HEK293T (cell line): ENCODE results near the gene ESR1.

Source experiments
- CTCF ChIA-PET: fragments of 350-600 bp; formaldehyde crosslinking; extraction: SDS; loops from one replicate; lab custom pipeline; 2021; ENCODE audit warnings: antibody characterized with exemption, inconsistent platforms; lab: Yijun Ruan, JAX
- POLR2A ChIA-PET: fragments of 350-600 bp; formaldehyde crosslinking; extraction: SDS; loops from one replicate; lab custom pipeline; 2020; ENCODE audit warnings: antibody characterized with exemption, inconsistent platforms; lab: Yijun Ruan, JAX
- DNase-seq: peaks from one replicate; pipeline ENCODE4 v3.0.0; 2012; ENCODE audit warnings: mixed read lengths; ENCODE audit errors: extremely low spot score
- ARNT ChIP-seq: fragments of 450-650 bp; IDR thresholded peaks from 2 replicates; pipeline ENCODE4 v1.6.1; 2017; ENCODE audit warnings: mild to moderate bottlenecking
- BHLHE40 ChIP-seq: fragments of 450-650 bp; IDR thresholded peaks from 2 replicates; pipeline ENCODE4 v1.6.1; 2016; ENCODE audit warnings: mild to moderate bottlenecking, moderate library complexity, borderline replicate concordance
- CTBP1 ChIP-seq: fragments of 450-650 bp; IDR thresholded peaks from 2 replicates; pipeline ENCODE4 v1.6.1; 2016; ENCODE audit warnings: borderline replicate concordance
- ELF4 ChIP-seq: fragments of 450-650 bp; IDR thresholded peaks from 2 replicates; pipeline ENCODE4 v1.6.1; 2017; ENCODE audit warnings: antibody characterized with exemption
- FOXA1 ChIP-seq: fragments of 450-650 bp; IDR thresholded peaks from 2 replicates; pipeline ENCODE4 v1.6.1; 2016; ENCODE audit warnings: mild to moderate bottlenecking
- FOXK2 ChIP-seq: fragments of 450-650 bp; IDR thresholded peaks from 2 replicates; pipeline ENCODE4 v1.6.1; 2016; ENCODE audit warnings: mild to moderate bottlenecking
- FOXM1 ChIP-seq: fragments of 450-650 bp; IDR thresholded peaks from 2 replicates; pipeline ENCODE4 v1.6.1; 2017; ENCODE audit warnings: mild to moderate bottlenecking, borderline replicate concordance
- HDGF ChIP-seq: fragments of 450-650 bp; IDR thresholded peaks from 2 replicates; pipeline ENCODE4 v1.6.1; 2017; ENCODE audit warnings: antibody characterized with exemption, borderline replicate concordance
- L3MBTL2 ChIP-seq: fragments of 450-650 bp; conservative IDR thresholded peaks from 2 replicates; pipeline ENCODE4 v1.6.1; 2016; ENCODE audit warnings: mild to moderate bottlenecking
- LEF1 ChIP-seq: fragments of 450-650 bp; IDR thresholded peaks from 2 replicates; pipeline ENCODE4 v1.6.1; 2017; ENCODE audit warnings: mild to moderate bottlenecking, borderline replicate concordance
- NFRKB ChIP-seq: fragments of 450-650 bp; IDR thresholded peaks from 2 replicates; pipeline ENCODE4 v1.6.1; 2016; ENCODE audit warnings: mild to moderate bottlenecking, moderate library complexity
- SP1 ChIP-seq: fragments of 450-650 bp; IDR thresholded peaks from 2 replicates; pipeline ENCODE4 v1.6.1; 2017
- SUZ12 ChIP-seq: fragments of 450-650 bp; IDR thresholded peaks from 2 replicates; pipeline ENCODE4 v1.6.1; 2016; ENCODE audit warnings: mild to moderate bottlenecking
- TARDBP ChIP-seq: fragments of 450-650 bp; IDR thresholded peaks from 2 replicates; pipeline ENCODE4 v1.6.1; 2016
- ZNF384 ChIP-seq: fragments of 450-650 bp; IDR thresholded peaks from 2 replicates; pipeline ENCODE4 v1.6.1; 2016
- TF ChIP-seq, protein P1 (sequence below): fragments of 450-650 bp; IDR thresholded peaks from 2 replicates; pipeline ENCODE4 v1.6.1; 2016

The ESR1 gene

DNA sequence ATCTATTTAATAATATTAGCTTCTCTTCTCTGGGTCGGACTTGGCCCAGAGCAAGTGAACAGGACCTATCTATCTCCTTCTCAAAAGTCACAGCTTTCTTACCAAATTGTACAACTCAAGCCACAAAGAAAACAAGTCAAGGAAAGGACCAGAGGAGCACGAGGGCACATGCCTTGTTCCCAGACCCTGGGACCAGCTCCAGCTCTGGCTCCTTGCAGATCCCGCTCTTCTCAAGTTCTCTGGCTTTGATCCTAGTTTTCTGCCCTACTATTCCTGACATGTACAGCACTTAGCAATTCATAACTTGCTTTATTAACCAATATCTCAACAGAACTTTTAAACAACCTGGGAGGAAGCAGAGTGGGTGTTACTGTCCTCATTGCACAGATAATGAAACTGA, 185.9 kb downstream of the ESR1 start:
- no peak for DNase-seq
- POLR2A ChIA-PET = no interaction called here
- TF ChIP-seq BHLHE40 (no peak), ELF4 (no peak), LEF1 (no peak), NFRKB (no peak), SP1 (no peak), FOXM1 (no peak), SUZ12 (no peak), L3MBTL2 (no peak), CTBP1 (no peak), ZNF384 (no peak), FOXA1 (no peak), HDGF (no peak), FOXK2 (no peak), ARNT (no peak), TARDBP (no peak)
- TF ChIP-seq, protein P1, sequence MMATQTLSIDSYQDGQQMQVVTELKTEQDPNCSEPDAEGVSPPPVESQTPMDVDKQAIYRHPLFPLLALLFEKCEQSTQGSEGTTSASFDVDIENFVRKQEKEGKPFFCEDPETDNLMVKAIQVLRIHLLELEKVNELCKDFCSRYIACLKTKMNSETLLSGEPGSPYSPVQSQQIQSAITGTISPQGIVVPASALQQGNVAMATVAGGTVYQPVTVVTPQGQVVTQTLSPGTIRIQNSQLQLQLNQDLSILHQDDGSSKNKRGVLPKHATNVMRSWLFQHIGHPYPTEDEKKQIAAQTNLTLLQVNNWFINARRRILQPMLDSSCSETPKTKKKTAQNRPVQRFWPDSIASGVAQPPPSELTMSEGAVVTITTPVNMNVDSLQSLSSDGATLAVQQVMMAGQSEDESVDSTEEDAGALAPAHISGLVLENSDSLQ = no peak
- CTCF ChIA-PET = no interaction called here

GRCh38 chr6:151998784-151999183, 191.3 kb downstream of the ESR1 start:
- POLR2A ChIA-PET = no interaction called here
- TF ChIP-seq FOXK2 (no peak), NFRKB (no peak), CTBP1 (no peak), ARNT (no peak), TARDBP (no peak), L3MBTL2 (no peak), SP1 (no peak), BHLHE40 (no peak), FOXA1 (no peak), FOXM1 (no peak)
- no peak for DNase-seq
- CTCF ChIA-PET = interaction anchor here (0.6 kb wide), 1 partner anchor 269 kb away, joined by 3 read pairs; no protein-coding TSS in a partner anchor

DNA sequence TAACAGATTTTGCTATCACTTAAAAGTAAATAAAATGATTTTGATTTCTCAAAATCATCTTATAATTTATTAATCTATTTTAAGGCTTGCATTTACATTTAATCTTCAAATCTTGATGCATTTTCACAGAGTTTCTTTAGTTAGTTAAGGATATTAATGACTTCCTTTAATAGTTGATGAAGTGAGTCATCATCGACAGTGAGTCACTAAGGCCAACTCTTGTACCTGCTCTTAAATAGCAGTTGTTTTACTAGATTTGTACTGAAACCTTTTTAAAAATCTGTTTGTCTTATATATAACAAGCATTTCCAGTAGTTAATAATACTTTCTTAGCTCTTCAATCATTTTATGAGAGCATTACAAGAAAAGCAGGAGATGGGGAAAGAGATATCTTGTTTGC, 191.7 kb downstream of the ESR1 start:
- no peak for TF ChIP-seq SUZ12
- no peak for TF ChIP-seq ZNF384
- no peak for TF ChIP-seq ELF4
- no peak for TF ChIP-seq HDGF
- TF ChIP-seq NFRKB = no peak
- TF ChIP-seq FOXK2 = no peak
- no peak for TF ChIP-seq SP1
- no peak for TF ChIP-seq L3MBTL2
- no peak for TF ChIP-seq CTBP1
- TF ChIP-seq FOXA1 = no peak
- no peak for TF ChIP-seq LEF1
- TF ChIP-seq BHLHE40 = no peak
- no peak for TF ChIP-seq TARDBP
- TF ChIP-seq, protein P1 = no peak
- no peak for TF ChIP-seq ARNT
- no peak for TF ChIP-seq FOXM1
- ChIA-PET POLR2A (no interaction called here), CTCF (interaction anchor here (0.6 kb wide), 2 partner anchors 38 to 269 kb away, joined by 3 read pairs; no protein-coding TSS in a partner anchor)
- no peak for DNase-seq

GRCh38 chr6:152001408-152001807, 193.9 kb downstream of the ESR1 start:
- POLR2A ChIA-PET = no interaction called here
- TF ChIP-seq, protein P1 = no peak
- TF ChIP-seq FOXA1 (no peak), L3MBTL2 (no peak), ZNF384 (no peak), LEF1 (no peak), NFRKB (no peak), FOXK2 (no peak), TARDBP (no peak), BHLHE40 (no peak), ELF4 (no peak), FOXM1 (no peak), HDGF (no peak), CTBP1 (no peak), ARNT (no peak), SP1 (no peak)
- CTCF ChIA-PET = no interaction called here
- no peak for DNase-seq

GRCh38 chr6:152002306-152002705, 194.8 kb downstream of the ESR1 start:
- no peak for TF ChIP-seq CTBP1
- TF ChIP-seq, protein P1 = no peak
- no peak for TF ChIP-seq FOXA1
- TF ChIP-seq FOXM1 = no peak
- TF ChIP-seq SUZ12 = no peak
- no peak for TF ChIP-seq HDGF
- no peak for TF ChIP-seq ZNF384
- no peak for TF ChIP-seq BHLHE40
- TF ChIP-seq TARDBP = no peak
- no peak for TF ChIP-seq NFRKB
- no peak for TF ChIP-seq ELF4
- TF ChIP-seq SP1 = no peak
- no peak for TF ChIP-seq L3MBTL2
- no peak for TF ChIP-seq ARNT
- no peak for TF ChIP-seq LEF1
- TF ChIP-seq FOXK2 = no peak
- ChIA-PET CTCF (interaction anchor here (0.5 kb wide), 1 partner anchor 235 kb away, joined by 3 read pairs; no protein-coding TSS in a partner anchor), POLR2A (interaction anchor here (0.7 kb wide), 1 partner anchor 10 kb away, joined by 3 read pairs; no protein-coding TSS in a partner anchor)
- DNase-seq = no peak
